HEK293 (cell line): ENCODE measurements around the gene IL2RA.
A peak's percentile ranks its signal among the peaks of the same experiment; 100 is the strongest.

ENCODE experiments used
- CTCF ChIA-PET: fragments of 350-600 bp; formaldehyde crosslinking; extraction: SDS; loops from one replicate; lab custom pipeline; 2021; ENCODE audit warnings: antibody characterized with exemption; lab: Yijun Ruan, JAX
- POLR2A ChIA-PET: fragments of 300-600 bp; formaldehyde crosslinking; extraction: SDS; loops from one replicate; lab custom pipeline; 2020; ENCODE audit warnings: antibody characterized with exemption, inconsistent platforms; lab: Yijun Ruan, JAX
- H3K27ac ChIP-seq: fragments of 200-500 bp; sonication (Bioruptor generic); 2 replicates; pipeline ENCODE4 v1.5.1; 2014; ENCODE audit warnings: low read depth, low read length, control low read depth, inconsistent platforms; ENCODE audit errors: extremely low read depth
- H3K36me3 ChIP-seq, 2 experiments: fragments of 200-500 bp in 1 of 2; sonication (Bioruptor generic) in 1 of 2; 1 replicate in 1 of 2; 2 replicates in 1 of 2; pipeline ENCODE4 v1.5.1; 2014 to 2017; ENCODE audit warnings: inconsistent platforms in 2 of 2, low read length in 2 of 2; ENCODE audit not compliant: control insufficient read depth in 2 of 2, insufficient read depth in 1 of 2
- H3K4me1 ChIP-seq: fragments of 200-500 bp; sonication (Bioruptor generic); 2 replicates; pipeline ENCODE4 v1.5.1; 2014; ENCODE audit warnings: mild to moderate bottlenecking, low read length, inconsistent platforms; ENCODE audit not compliant: control insufficient read depth, insufficient read depth
- H3K4me3 ChIP-seq: 2 replicates; pipeline ENCODE4 v1.5.1; 2011; ENCODE audit warnings: low read depth, mild to moderate bottlenecking, control low read depth, low read length, moderate library complexity
- H3K9me3 ChIP-seq: fragments of 200-500 bp; sonication (Bioruptor generic); 2 replicates; pipeline ENCODE4 v1.5.1; 2014; ENCODE audit warnings: low read depth, low read length, inconsistent platforms; ENCODE audit not compliant: control insufficient read depth, insufficient read depth
- BCL11B ChIP-seq: fragments of 450-650 bp; formaldehyde crosslinking; IDR thresholded peaks from 2 replicates; pipeline ENCODE4 v1.5.1; 2016; ENCODE audit warnings: low read depth, missing biosample characterization, missing genetic modification characterization
- CTCF ChIP-seq: fragments of 450-650 bp; formaldehyde crosslinking; IDR thresholded peaks from 2 replicates; pipeline ENCODE4 v1.5.1; 2016; ENCODE audit warnings: missing biosample characterization, missing genetic modification characterization
- IKZF3 ChIP-seq: fragments of 450-650 bp; IDR thresholded peaks from 2 replicates; pipeline ENCODE4 v1.5.0; 2018; ENCODE audit warnings: missing biosample characterization, mild to moderate bottlenecking, missing genetic modification characterization, moderate library complexity
- KLF16 ChIP-seq: fragments of 450-650 bp; formaldehyde crosslinking; IDR thresholded peaks from 2 replicates; pipeline ENCODE4 v1.5.1; 2017; ENCODE audit warnings: missing biosample characterization, missing genetic modification characterization
- PBX3 ChIP-seq: sonication (generic); formaldehyde crosslinking; IDR thresholded peaks from 2 replicates; pipeline ENCODE4 v1.8.1; 2022; ENCODE audit warnings: mild to moderate bottlenecking, moderate library complexity, missing genetic modification reagents
- PRDM1 ChIP-seq: fragments of 450-650 bp; formaldehyde crosslinking; IDR thresholded peaks from 2 replicates; pipeline ENCODE4; 2016; ENCODE audit warnings: missing biosample characterization, missing genetic modification characterization
- WT1 ChIP-seq: fragments of 450-650 bp; formaldehyde crosslinking; IDR thresholded peaks from 2 replicates; pipeline ENCODE4 v1.5.1; 2016; ENCODE audit warnings: missing biosample characterization, missing genetic modification characterization
- ZBTB8A ChIP-seq: fragments of 450-650 bp; formaldehyde crosslinking; IDR thresholded peaks from 2 replicates; pipeline ENCODE4 v1.5.1; 2016; ENCODE audit warnings: missing biosample characterization, missing genetic modification characterization
- ZIC2 ChIP-seq: fragments of 450-650 bp; formaldehyde crosslinking; IDR thresholded peaks from 2 replicates; pipeline ENCODE4 v1.5.1; 2016; ENCODE audit warnings: missing biosample characterization, missing genetic modification characterization
- ZNF146 ChIP-seq: fragments of 450-650 bp; formaldehyde crosslinking; IDR thresholded peaks from 2 replicates; pipeline ENCODE4 v1.5.1; 2016; ENCODE audit warnings: missing biosample characterization, missing genetic modification characterization
- ZNF16 ChIP-seq: fragments of 450-650 bp; formaldehyde crosslinking; IDR thresholded peaks from 2 replicates; pipeline ENCODE4 v1.5.1; 2016; ENCODE audit warnings: low read depth, missing biosample characterization, missing genetic modification characterization
- ZNF184 ChIP-seq: fragments of 450-650 bp; IDR thresholded peaks from 2 replicates; pipeline ENCODE4 v1.5.1; 2018; ENCODE audit warnings: missing biosample characterization, mild to moderate bottlenecking, missing genetic modification characterization
- ZNF23 ChIP-seq: fragments of 450-650 bp; formaldehyde crosslinking; IDR thresholded peaks from 2 replicates; pipeline ENCODE4 v1.5.1; 2016; ENCODE audit warnings: missing biosample characterization, missing genetic modification characterization, borderline replicate concordance
- ZNF335 ChIP-seq: fragments of 450-650 bp; formaldehyde crosslinking; conservative IDR thresholded peaks from 2 replicates; pipeline ENCODE4 v1.5.1; 2016; ENCODE audit warnings: missing biosample characterization, missing genetic modification characterization
- ZNF37A ChIP-seq: fragments of 450-650 bp; IDR thresholded peaks from 2 replicates; pipeline ENCODE4 v1.5.1; 2018; ENCODE audit warnings: missing biosample characterization, missing genetic modification characterization
- ZNF518A ChIP-seq: fragments of 450-650 bp; formaldehyde crosslinking; conservative IDR thresholded peaks from 2 replicates; pipeline ENCODE4 v1.5.1; 2016; ENCODE audit warnings: low read depth, missing biosample characterization, missing genetic modification characterization
- ZNF558 ChIP-seq: fragments of 450-650 bp; formaldehyde crosslinking; IDR thresholded peaks from 2 replicates; pipeline ENCODE4 v1.5.1; 2016; ENCODE audit warnings: missing biosample characterization, missing genetic modification characterization
- ZNF561 ChIP-seq: fragments of 450-650 bp; IDR thresholded peaks from 2 replicates; pipeline ENCODE4 v1.5.1; 2018; ENCODE audit warnings: missing biosample characterization, missing genetic modification characterization, borderline replicate concordance
- ZNF580 ChIP-seq: fragments of 450-650 bp; formaldehyde crosslinking; IDR thresholded peaks from 2 replicates; pipeline ENCODE4 v1.5.1; 2016; ENCODE audit warnings: missing biosample characterization, missing genetic modification characterization
- ZNF600 ChIP-seq: fragments of 450-650 bp; formaldehyde crosslinking; IDR thresholded peaks from 2 replicates; pipeline ENCODE4 v1.5.1; 2016; ENCODE audit warnings: missing biosample characterization, missing genetic modification characterization
- ZNF610 ChIP-seq: fragments of 450-650 bp; formaldehyde crosslinking; IDR thresholded peaks from 2 replicates; pipeline ENCODE4 v1.5.1; 2016; ENCODE audit warnings: missing biosample characterization, missing genetic modification characterization, borderline replicate concordance
- ZNF660 ChIP-seq: fragments of 450-650 bp; IDR thresholded peaks from 2 replicates; pipeline ENCODE4 v1.5.1; 2018; ENCODE audit warnings: missing biosample characterization, mild to moderate bottlenecking, missing genetic modification characterization
- ZNF664 ChIP-seq: fragments of 450-650 bp; formaldehyde crosslinking; IDR thresholded peaks from 2 replicates; pipeline ENCODE4 v1.5.1; 2016; ENCODE audit warnings: missing biosample characterization, missing genetic modification characterization
- ZNF704 ChIP-seq: fragments of 450-650 bp; formaldehyde crosslinking; IDR thresholded peaks from 2 replicates; pipeline ENCODE4 v1.5.1; 2016; ENCODE audit warnings: missing biosample characterization, missing genetic modification characterization
- ZNF830 ChIP-seq: fragments of 450-650 bp; IDR thresholded peaks from 2 replicates; pipeline ENCODE4 v1.5.0; 2018; ENCODE audit warnings: missing biosample characterization, missing genetic modification characterization, low read depth, mild to moderate bottlenecking, moderate library complexity

The IL2RA gene

GRCh38 chr10:6088721-6089333 lies 26.7 kb upstream of the IL2RA start, which contains the start of gene RBM17 (continued):
- TF ChIP-seq ZNF704, result no peak
- TF ChIP-seq ZNF37A (tag by site-specific recombination), result peak; percentile 79
- no peak for TF ChIP-seq IKZF3 (tag by site-specific recombination)
- peak; percentile 90 for TF ChIP-seq ZNF561 (tag by site-specific recombination)
- TF ChIP-seq ZNF184 (tag by site-specific recombination), result peak; percentile 97
- TF ChIP-seq PBX3, result peak; percentile 86; the same call in 1 of the 2 replicates
- no peak for TF ChIP-seq PRDM1

GRCh38 chr10:6086375-6087233 lies 24.4 kb upstream of the IL2RA start:
- ChIA-PET POLR2A (interaction anchor here (0.5 kb wide), 1 partner anchor 79 kb away, joined by 3 read pairs; no protein-coding TSS in a partner anchor), CTCF (interaction anchor here (0.5 to 2.9 kb wide), 42 partner anchors 8 to 624 kb away, joined by 3 to 30 read pairs (median 3); partner anchors contain the start of gene PFKFB3)
- no peak overlapping the region for H3K4me3 ChIP-seq
- H3K27ac ChIP-seq, result no peak overlapping the region
- H3K9me3 ChIP-seq, result no peaks in the 10 kb centered on the region
- H3K4me1 ChIP-seq, result peaks cover 5% of the 10 kb centered on the region; the same call in 1 of the 2 replicates
- no peaks in the 10 kb centered on the region; a peak in 1 of 3 replicates for H3K36me3 ChIP-seq
- TF ChIP-seq ZNF660 (tag by site-specific recombination) (no peak), KLF16 (no peak), ZNF610 (0 out of 2 replicates have a peak, but pooled peaks have one; percentile 14), ZNF146 (tag by site-specific recombination) (no peak), ZNF23 (tag by site-specific recombination) (no peak), BCL11B (tag by site-specific recombination) (no peak), ZNF830 (tag by site-specific recombination) (no peak), ZNF664 (tag by site-specific recombination) (no peak), ZNF518A (tag by site-specific recombination) (no peak), ZIC2 (tag by site-specific recombination) (peak; percentile 80), ZBTB8A (tag by site-specific recombination) (peak; percentile 61), ZNF335 (tag by site-specific recombination) (no peak; the same call in 1 of the 2 replicates), ZNF558 (no peak), WT1 (tag by site-specific recombination) (no peak), ZNF600 (tag by site-specific recombination) (peak; percentile 76), ZNF580 (tag by site-specific recombination) (no peak), CTCF (tag by site-specific recombination) (peak; percentile 70; the same call in 1 of the 2 replicates), ZNF16 (tag by site-specific recombination) (no peak)
